Measurements from ENCODE around the gene LRRC8D.

DNA sequence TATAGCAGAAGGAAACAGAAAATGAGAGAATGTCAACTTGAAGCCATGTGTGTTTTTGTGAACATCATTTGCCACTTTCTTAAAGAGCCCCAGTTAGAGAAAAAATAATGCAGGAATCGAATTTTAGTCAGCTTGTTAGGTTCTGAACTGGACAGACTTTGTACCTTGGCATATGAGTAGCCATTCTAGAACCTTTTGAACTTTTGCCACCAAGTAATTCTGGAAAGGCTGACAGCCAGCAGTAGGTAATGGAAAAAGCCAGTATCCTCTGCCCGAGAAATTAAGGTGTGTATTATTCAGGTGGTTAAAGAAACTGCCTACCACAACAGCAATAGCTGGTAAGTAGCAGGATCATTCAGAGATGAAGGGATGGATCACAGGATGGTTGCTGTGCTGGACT lies 20.7 kb downstream of the LRRC8D start:
- TF ChIP-seq POLR2A (IDR thresholded peaks at IDR 0.05): no peak
- TF ChIP-seq, protein P1, sequence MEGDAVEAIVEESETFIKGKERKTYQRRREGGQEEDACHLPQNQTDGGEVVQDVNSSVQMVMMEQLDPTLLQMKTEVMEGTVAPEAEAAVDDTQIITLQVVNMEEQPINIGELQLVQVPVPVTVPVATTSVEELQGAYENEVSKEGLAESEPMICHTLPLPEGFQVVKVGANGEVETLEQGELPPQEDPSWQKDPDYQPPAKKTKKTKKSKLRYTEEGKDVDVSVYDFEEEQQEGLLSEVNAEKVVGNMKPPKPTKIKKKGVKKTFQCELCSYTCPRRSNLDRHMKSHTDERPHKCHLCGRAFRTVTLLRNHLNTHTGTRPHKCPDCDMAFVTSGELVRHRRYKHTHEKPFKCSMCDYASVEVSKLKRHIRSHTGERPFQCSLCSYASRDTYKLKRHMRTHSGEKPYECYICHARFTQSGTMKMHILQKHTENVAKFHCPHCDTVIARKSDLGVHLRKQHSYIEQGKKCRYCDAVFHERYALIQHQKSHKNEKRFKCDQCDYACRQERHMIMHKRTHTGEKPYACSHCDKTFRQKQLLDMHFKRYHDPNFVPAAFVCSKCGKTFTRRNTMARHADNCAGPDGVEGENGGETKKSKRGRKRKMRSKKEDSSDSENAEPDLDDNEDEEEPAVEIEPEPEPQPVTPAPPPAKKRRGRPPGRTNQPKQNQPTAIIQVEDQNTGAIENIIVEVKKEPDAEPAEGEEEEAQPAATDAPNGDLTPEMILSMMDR (IDR thresholded peaks at IDR 0.05): no peak

Data from heart left ventricle (tissue), 13 donors.